ENCODE measurements around the gene PTPRM. TPM values are rescaled to one million over a fixed set of nuclear protein-coding genes. Genes with fewer than 3 reads are reported as not detected.

PTPRM gene
- polyA plus RNA-seq, 1 of the 3 experiments (the other 2 are of a cell fraction): 16.0 TPM

GRCh38 chr18:7641813-7642212 is 74.7 kb downstream of the PTPRM start (continued):
- TF ChIP-seq REST (IDR thresholded peaks at IDR 0.05; ENCODE audit: low read depth, low read length): no peak
- TF ChIP-seq NFIC (IDR thresholded peaks at IDR 0.05; ENCODE audit: borderline replicate concordance): no peak

- TF ChIP-seq FOXJ3 (CRISPR knock-in tag; IDR thresholded peaks at IDR 0.05) (no peak), REST (IDR thresholded peaks at IDR 0.05; ENCODE audit: low read depth, low read length) (no peak), TAF1 (IDR thresholded peaks at IDR 0.05; ENCODE audit: borderline replicate concordance, low read depth, low read length) (no peak), POLR2AphosphoS5 (IDR thresholded peaks at IDR 0.05; ENCODE audit: low read depth, low read length) (no peak)
- H3K9ac ChIP-seq: no peak overlapping the region
- H2AFZ ChIP-seq (ENCODE audit: low read depth): no peak overlapping the region
- H3K4me3 ChIP-seq (ENCODE audit: low read depth in 2 of 2, low read length in 1 of 2): no peak overlapping the region
- H3K27ac ChIP-seq (ENCODE audit: low read depth in 2 of 2, low read length in 1 of 2): no peak overlapping the region
- H3K27me3 ChIP-seq (ENCODE audit: insufficient read depth): no peaks in the 10 kb centered on the region
- no peaks in the 10 kb centered on the region for H3K36me3 ChIP-seq (replicated peaks in 1 of 2; ENCODE audit: control insufficient read depth in 1 of 2, insufficient read depth in 2 of 2, low read length in 1 of 2)
- H3K79me2 ChIP-seq (ENCODE audit: insufficient read depth): no peaks in the 10 kb centered on the region
- WGBS (ENCODE audit: low lambda C conversion rate): 67% methylated on average over 7 of the region's 7 CpGs
- DNase-seq: no peak
- no peaks in the 10 kb centered on the region for H3F3A ChIP-seq (replicated peaks; ENCODE audit: insufficient read depth)
- no peak overlapping the region for H3K4me2 ChIP-seq
- no peaks in the 10 kb centered on the region for H3K9me3 ChIP-seq
- H3K4me1 ChIP-seq (ENCODE audit: control insufficient read depth in 1 of 2, insufficient read depth in 2 of 2, low read depth in 1 of 2, low read length in 1 of 2): peaks cover 0 to 7% of the 10 kb centered on the region in 2 experiments; a peak in 2 of 4 replicates
- H4K20me1 ChIP-seq (ENCODE audit: insufficient read depth): no peaks in the 10 kb centered on the region
- ChIA-PET POLR2A (no interaction called here), CTCF (no interaction called here)
- H3K9me2 ChIP-seq: no peaks in the 10 kb centered on the region
Observed at GRCh38 chr18:7642331-7642890, 75.3 kb downstream of the PTPRM start.

GRCh38 chr18:7645756-7646155 is 78.6 kb downstream of the PTPRM start:
- no peak overlapping the region for H3K27ac ChIP-seq (ENCODE audit: low read depth in 2 of 2, low read length in 1 of 2)
- no peaks in the 10 kb centered on the region for H3K79me2 ChIP-seq (ENCODE audit: insufficient read depth)
- WGBS (ENCODE audit: low lambda C conversion rate): 8% methylated on average over 1 of the region's 1 CpG
- no peaks in the 10 kb centered on the region for H3K27me3 ChIP-seq (ENCODE audit: insufficient read depth)
- H3K9me3 ChIP-seq: no peaks in the 10 kb centered on the region
- H3K4me3 ChIP-seq (ENCODE audit: low read depth in 2 of 2, low read length in 1 of 2): no peak overlapping the region
- H3K36me3 ChIP-seq (replicated peaks in 1 of 2; ENCODE audit: control insufficient read depth in 1 of 2, insufficient read depth in 2 of 2, low read length in 1 of 2): no peaks in the 10 kb centered on the region
- POLR2A ChIA-PET: no interaction called here
- no peak overlapping the region for H3K9ac ChIP-seq
- CTCF ChIA-PET: interaction anchor here (0.9 to 1.5 kb wide), 3 partner anchors 14 to 835 kb away, joined by 3 read pairs; no protein-coding TSS in a partner anchor
- peaks cover 0 to 7% of the 10 kb centered on the region in 2 experiments; a peak in 2 of 4 replicates for H3K4me1 ChIP-seq (ENCODE audit: control insufficient read depth in 1 of 2, insufficient read depth in 2 of 2, low read depth in 1 of 2, low read length in 1 of 2)
- H4K20me1 ChIP-seq (ENCODE audit: insufficient read depth): no peaks in the 10 kb centered on the region
- no peak for DNase-seq
- H3K4me2 ChIP-seq: no peak overlapping the region
- H3K9me2 ChIP-seq: no peaks in the 10 kb centered on the region
- H3F3A ChIP-seq (replicated peaks; ENCODE audit: insufficient read depth): no peaks in the 10 kb centered on the region
- H2AFZ ChIP-seq (ENCODE audit: low read depth): no peak overlapping the region
- TF ChIP-seq RXRA (IDR thresholded peaks at IDR 0.05; ENCODE audit: borderline replicate concordance, low read depth) (no peak), YY1 (IDR thresholded peaks at IDR 0.05; ENCODE audit: low read depth) (no peak), EZH2phosphoT487 (IDR thresholded peaks at IDR 0.05; ENCODE audit: borderline replicate concordance, low read depth) (no peak), RFX5 (IDR thresholded peaks at IDR 0.05; ENCODE audit: low read length) (no peak), FOSL2 (IDR thresholded peaks at IDR 0.05; ENCODE audit: borderline replicate concordance, low read depth) (no peak), ELF1 (IDR thresholded peaks at IDR 0.05) (no peak), USF2 (IDR thresholded peaks at IDR 0.05; ENCODE audit: borderline replicate concordance, low read depth, low read length) (no peak), TCF12 (IDR thresholded peaks at IDR 0.05) (no peak), ZBTB33 (IDR thresholded peaks at IDR 0.05; ENCODE audit: borderline replicate concordance, low read depth) (no peak), FOXM1 (IDR thresholded peaks at IDR 0.05; ENCODE audit: low read depth) (no peak)
